Stimulated activated CD8-positive, alpha-beta memory T cell treated with anti-CD3 and anti-CD28 coated beads, Interleukin-4, amount 100 ng/mL, for 24 hours (primary cell): ENCODE measurements around the gene SPINDOC.
A peak's percentile ranks its signal among the peaks of the same experiment; 100 is the strongest.

Source experiments
- DNase-seq: peaks from one replicate; pipeline ENCODE4 v3.0.0-alpha.2; 2020; ENCODE audit warnings: low read depth

The SPINDOC gene

GRCh38 chr11:63833048-63833447, 19.8 kb downstream of the SPINDOC start:
- no peak for DNase-seq

GRCh38 chr11:63834535-63835157, 21.4 kb downstream of the SPINDOC start:
- no peak for DNase-seq

- DNase-seq = no peak
These were observed 21.9 kb downstream of the SPINDOC start for GRCh38 chr11:63835158-63835545.

GRCh38 chr11:63837027-63837688, 23.9 kb downstream of the SPINDOC start:
- peak; percentile 45 for DNase-seq

- DNase-seq = no peak
These were observed 24.5 kb downstream of the SPINDOC start for GRCh38 chr11:63837739-63838138.

GRCh38 chr11:63838150-63838677, 25.0 kb downstream of the SPINDOC start:
- no peak for DNase-seq

GRCh38 chr11:63838678-63839507, 25.6 kb downstream of the SPINDOC start, which contains the start of gene MARK2:
Gene MARK2, plus strand, starts transcription at chr11:63839110. Its CDS starts 397 bp downstream, at chr11:63839507.
- DNase-seq = peak; percentile 99

GRCh38 chr11:63839508-63840355, 26.5 kb downstream of the SPINDOC start:
- no peak for DNase-seq

- DNase-seq = no peak
These were observed 27.3 kb downstream of the SPINDOC start for GRCh38 chr11:63840356-63841060.

GRCh38 chr11:63841554-63841953, 28.3 kb downstream of the SPINDOC start:
- DNase-seq = no peak

GRCh38 chr11:63843041-63843440, 29.8 kb downstream of the SPINDOC start:
- DNase-seq = no peak

GRCh38 chr11:63844836-63845235, 31.6 kb downstream of the SPINDOC start:
- DNase-seq = no peak

- no peak for DNase-seq
These were observed 32.0 kb downstream of the SPINDOC start for GRCh38 chr11:63845303-63845702.

- no peak for DNase-seq
These were observed 32.7 kb downstream of the SPINDOC start for GRCh38 chr11:63845911-63846310.

- DNase-seq = no peak
These were observed 33.6 kb downstream of the SPINDOC start for GRCh38 chr11:63846897-63847296.

GRCh38 chr11:63847363-63847762, 34.1 kb downstream of the SPINDOC start:
- no peak for DNase-seq

- no peak for DNase-seq
These were observed 36.4 kb downstream of the SPINDOC start for GRCh38 chr11:63849691-63850090.

GRCh38 chr11:63850920-63851319, 37.7 kb downstream of the SPINDOC start:
- no peak for DNase-seq

- DNase-seq = no peak
These were observed 38.1 kb downstream of the SPINDOC start for GRCh38 chr11:63851364-63851763.

- DNase-seq = no peak
These were observed 40.2 kb downstream of the SPINDOC start for GRCh38 chr11:63853476-63853875.

- no peak for DNase-seq
These were observed 41.4 kb downstream of the SPINDOC start for GRCh38 chr11:63854696-63855095.
